H1 (cell line): Measurements from ENCODE around the gene WDR54. TPM values are rescaled to one million over a fixed set of nuclear protein-coding genes. Genes with fewer than 3 reads are reported as not detected.
A peak's percentile ranks its signal among the peaks of the same experiment; 100 is the strongest.

Experiments
- CTCF ChIA-PET: fragments of 300-600 bp; sonication (Branson Sonifier 250); formaldehyde crosslinking; loops from one replicate; lab custom pipeline; 2021; ENCODE audit not compliant: partially characterized antibody; lab: Charles Lee
- POLR2A ChIA-PET: fragments of 300-600 bp; sonication (Branson Sonifier 250); formaldehyde crosslinking; loops from one replicate; lab custom pipeline; 2021; ENCODE audit warnings: inconsistent platforms; ENCODE audit not compliant: partially characterized antibody; lab: Charles Lee
- DNase-seq, 2 experiments: peaks; one replicate each; pipeline versions ENCODE4 v3.0.0 to v3.0.0-alpha.2; 2010 to 2022; ENCODE audit warnings: low spot score in 2 of 2, low read depth in 1 of 2, mixed read lengths in 1 of 2
- FAIRE-seq: peaks from 2 replicates; lab custom pipeline; 2011; peaks lifted over from hg19 to GRCh38; lab: Jason Lieb, UNC
- H2AFZ ChIP-seq: 2 replicates; pipeline ENCODE4 v1.8.1; 2012; ENCODE audit warnings: low read length, inconsistent platforms
- H2AK5ac ChIP-seq: 2 replicates; pipeline ENCODE4 v1.6.1; 2013; ENCODE audit warnings: low read depth, low read length
- H2BK120ac ChIP-seq: replicated peaks from 2 replicates; pipeline ENCODE3; 2013; ENCODE audit warnings: low read depth, low read length, inconsistent platforms
- H2BK12ac ChIP-seq: 2 replicates; pipeline ENCODE4 v1.6.1; 2013; ENCODE audit warnings: low read depth, low read length
- H2BK15ac ChIP-seq: 2 replicates; pipeline ENCODE4 v1.6.1; 2013; ENCODE audit warnings: low read length
- H2BK20ac ChIP-seq: 2 replicates; pipeline ENCODE4 v1.6.1; 2013; ENCODE audit warnings: low read length
- H2BK5ac ChIP-seq: 2 replicates; pipeline ENCODE4 v1.6.1; 2013; ENCODE audit warnings: low read depth, low read length
- H3K14ac ChIP-seq: 2 replicates; pipeline ENCODE4 v1.6.1; 2013; ENCODE audit warnings: inconsistent platforms; ENCODE audit not compliant: insufficient read length
- H3K18ac ChIP-seq: 2 replicates; pipeline ENCODE4 v1.6.1; 2013; ENCODE audit warnings: low read length; ENCODE audit errors: extremely low read depth
- H3K23ac ChIP-seq: 2 replicates; pipeline ENCODE4 v1.6.1; 2013; ENCODE audit warnings: inconsistent platforms; ENCODE audit not compliant: insufficient read length
- H3K23me2 ChIP-seq: 2 replicates; pipeline ENCODE4 v1.6.1; 2013; ENCODE audit warnings: low read depth, low read length
- H3K27ac ChIP-seq: 2 replicates; pipeline ENCODE4 v1.6.1; 2011; ENCODE audit warnings: low read depth, low read length, inconsistent platforms
- H3K27me3 ChIP-seq, 4 experiments: replicated peaks in 1 of 4; 1 replicate in 1 of 4; 2 replicates in 3 of 4; pipeline versions ENCODE4 v1.6.1 to v1.8.1; 2011 to 2013; ENCODE audit warnings: low read length in 3 of 4, mild to moderate bottlenecking in 3 of 4, inconsistent platforms in 2 of 4, mixed read lengths in 2 of 4, moderate library complexity in 1 of 4; ENCODE audit not compliant: control insufficient read depth in 3 of 4, insufficient read depth in 3 of 4; ENCODE audit errors: extremely low read depth in 1 of 4
- H3K36me3 ChIP-seq, 4 experiments: 2 replicates each; pipeline versions ENCODE4 v1.6.1 to v1.8.1; 2011 to 2013; ENCODE audit warnings: mild to moderate bottlenecking in 4 of 4, low read length in 3 of 4, moderate library complexity in 2 of 4, control low read depth in 1 of 4, inconsistent platforms in 1 of 4; ENCODE audit not compliant: insufficient read depth in 4 of 4, control insufficient read depth in 2 of 4
- H3K4ac ChIP-seq: replicated peaks from 2 replicates; pipeline ENCODE3; 2013; ENCODE audit warnings: low read length, low read depth, mixed read lengths, inconsistent platforms; ENCODE audit not compliant: insufficient read length
- H3K4me1 ChIP-seq, 4 experiments: replicated peaks in 1 of 4; 1 replicate in 1 of 4; 2 replicates in 3 of 4; pipeline versions ENCODE4 v1.6.1 to v1.8.1; 2011 to 2013; ENCODE audit warnings: low read length in 3 of 4, inconsistent platforms in 2 of 4, mixed read lengths in 1 of 4; ENCODE audit not compliant: insufficient read depth in 4 of 4, control insufficient read depth in 3 of 4
- H3K4me2 ChIP-seq, 2 experiments: 2 replicates each; pipeline versions ENCODE4 v1.6.1 to v1.8.1; 2011 to 2013; ENCODE audit warnings: low read depth in 2 of 2, low read length in 2 of 2, control low read depth in 1 of 2, inconsistent platforms in 1 of 2, mild to moderate bottlenecking in 1 of 2; ENCODE audit not compliant: insufficient read depth in 1 of 2
- H3K4me3 ChIP-seq, 4 experiments: fragments of 200-600, 300-600 bp in 1 of 4; sonication (generic), shearing (Covaris generic), sonication (Bioruptor Twin) in 1 of 4; 2 replicates each; pipeline versions ENCODE4 v1.5.1 to v1.8.1; 2011 to 2016; ENCODE audit warnings: low read length in 4 of 4, low read depth in 3 of 4, control low read depth in 2 of 4, inconsistent platforms in 2 of 4, mild to moderate bottlenecking in 2 of 4, mixed read lengths in 1 of 4, moderate library complexity in 1 of 4; ENCODE audit not compliant: insufficient read depth in 2 of 4; ENCODE audit errors: extremely low read depth in 1 of 4
- H3K56ac ChIP-seq: replicated peaks from 2 replicates; pipeline ENCODE3; 2013; ENCODE audit warnings: low read depth, mild to moderate bottlenecking, mixed read lengths, low read length, inconsistent platforms; ENCODE audit not compliant: insufficient read length
- H3K79me1 ChIP-seq: 2 replicates; pipeline ENCODE4 v1.6.1; 2013; ENCODE audit warnings: low read depth, low read length, control low read depth
- H3K79me2 ChIP-seq, 2 experiments: 2 replicates each; pipeline versions ENCODE4 v1.6.1 to v1.8.1; 2012 to 2013; ENCODE audit warnings: low read length in 2 of 2, mild to moderate bottlenecking in 2 of 2, inconsistent platforms in 1 of 2; ENCODE audit not compliant: insufficient read depth in 2 of 2, control insufficient read depth in 1 of 2
- H3K9ac ChIP-seq, 4 experiments: replicated peaks in 1 of 4; 1 replicate in 1 of 4; 2 replicates in 3 of 4; pipeline versions ENCODE4 v1.6.1 to v1.8.1; 2011 to 2013; ENCODE audit warnings: low read depth in 3 of 4, low read length in 3 of 4, control low read depth in 2 of 4, mild to moderate bottlenecking in 2 of 4, moderate library complexity in 2 of 4, inconsistent platforms in 1 of 4; ENCODE audit errors: extremely low read depth in 1 of 4
- H3K9me3 ChIP-seq, 2 experiments: 2 replicates each; pipeline versions ENCODE4 v1.6.1 to v1.8.1; 2012 to 2013; ENCODE audit warnings: mild to moderate bottlenecking in 2 of 2, moderate library complexity in 2 of 2, control low read depth in 1 of 2, inconsistent platforms in 1 of 2, low read depth in 1 of 2, low read length in 1 of 2, mixed read lengths in 1 of 2; ENCODE audit not compliant: insufficient read depth in 2 of 2
- H4K20me1 ChIP-seq, 2 experiments: replicated peaks in 1 of 2; 2 replicates each; pipeline versions ENCODE3 to v1.8.1; 2011 to 2013; ENCODE audit warnings: inconsistent platforms in 2 of 2, low read length in 2 of 2, mild to moderate bottlenecking in 1 of 2; ENCODE audit not compliant: insufficient read depth in 2 of 2, control insufficient read depth in 1 of 2
- H4K5ac ChIP-seq: 2 replicates; pipeline ENCODE4 v1.6.1; 2013; ENCODE audit warnings: low read length, low read depth, mixed read lengths, inconsistent platforms; ENCODE audit not compliant: insufficient read length
- H4K8ac ChIP-seq: 2 replicates; pipeline ENCODE4 v1.8.0; 2013; ENCODE audit warnings: mild to moderate bottlenecking, moderate library complexity, low read length, inconsistent platforms; ENCODE audit not compliant: insufficient read depth; ENCODE audit errors: extremely low read depth
- H4K91ac ChIP-seq: replicated peaks from 2 replicates; pipeline ENCODE3; 2013; ENCODE audit warnings: low read length, mixed read lengths, inconsistent platforms; ENCODE audit not compliant: insufficient read length
- CHD2 ChIP-seq: IDR thresholded peaks from 2 replicates; pipeline ENCODE4 v1.6.1; 2012; ENCODE audit warnings: low read length, improper control_type of control experiment
- EGR1 ChIP-seq: IDR thresholded peaks from 2 replicates; pipeline ENCODE4 v1.6.1; 2011; ENCODE audit warnings: low read depth, low read length, borderline replicate concordance
- POLR2A ChIP-seq, 2 experiments: IDR thresholded peaks; 1 replicate in 1 of 2; 2 replicates in 1 of 2; pipeline ENCODE4 v1.6.1; 2011; ENCODE audit warnings: low read depth in 2 of 2, low read length in 2 of 2, mild to moderate bottlenecking in 2 of 2; ENCODE audit errors: control extremely low read depth in 1 of 2
- POLR2AphosphoS5 ChIP-seq: IDR thresholded peaks from 2 replicates; pipeline ENCODE4 v1.6.1; 2011; ENCODE audit warnings: low read depth, low read length
- RXRA ChIP-seq: IDR thresholded peaks from 2 replicates; pipeline ENCODE4 v1.6.1; 2011; ENCODE audit warnings: low read depth, mild to moderate bottlenecking, low read length, moderate library complexity; ENCODE audit not compliant: insufficient read depth
- WGBS, 2 experiments: shearing (Covaris generic) in 1 of 2; methylation state at CpG; one replicate each; pipeline versions ENCODE4 v1.1.6 to v1.1.7; 2013 to 2015; ENCODE audit warnings: low lambda C conversion rate in 2 of 2, mixed read lengths in 2 of 2, inconsistent platforms in 1 of 2, low coverage in 1 of 2, missing lambda C conversion rate in 1 of 2; ENCODE audit not compliant: insufficient replicate concordance in 2 of 2, insufficient coverage in 1 of 2, insufficient read length in 1 of 2; ENCODE audit errors: extremely low coverage in 1 of 2, missing lambda C conversion rate in 1 of 2; 5-methylcytosine and 5-hydroxymethylcytosine counted together
- polyA plus RNA-seq, 7 experiments: library from polyadenylated mRNA; depleted of rRNA in 3 of 7; stranded (reverse) in 5 of 7; unstranded in 2 of 7; fragments of >200 nt in 5 of 7; fragments of 200-250 nt in 2 of 7; gene quantifications; 1 replicate in 5 of 7; 2 replicates in 1 of 7; 4 replicates in 1 of 7; pipeline versions ENCODE4 v1.2.1 to v1.2.3, GENCODE V29; 2011 to 2013; ENCODE audit warnings: missing spikeins in 2 of 7, mixed read lengths in 2 of 7
- total RNA-seq: library from RNA; stranded (reverse); fragmentation: NEBNext Ultra II Directional; extraction: Animal tissue kit (Norgen Biotek cat#: 25700); gene quantifications from 2 replicates; pipeline ENCODE4 v1.2.1, GENCODE V29; 2021

The WDR54 gene
- total and polyA plus RNA-seq, 2 of the 8 experiments (the other 6 are each of a cell fraction or from before 2014, with no cell fraction given) = 41.6 to 125 TPM

GRCh38 chr2:74423231-74424095, 1.9 kb downstream of the WDR54 start:
- Histone ChIP-seq H3K56ac (no peak overlapping the region), H3K79me2 (no peaks in the 10 kb centered on the region), H3K4me1 (peaks cover 0 to 5% (median 3%) of the 10 kb centered on the region in 4 experiments; a peak in 3 of 7 replicates), H2BK12ac (no peak overlapping the region), H2BK120ac (no peak overlapping the region), H2AFZ (no peak overlapping the region), H4K8ac (no peak overlapping the region), H3K23me2 (peaks cover 10% of the 10 kb centered on the region), H3K27ac (no peak overlapping the region), H2BK15ac (no peak overlapping the region), H2BK20ac (no peak overlapping the region), H4K20me1 (peaks cover 1 to 15% of the 10 kb centered on the region in 2 experiments), H3K14ac (no peak overlapping the region), H3K4ac (no peak overlapping the region), H3K9ac (no peak overlapping the region), H3K36me3 (peaks cover 3 to 40% (median 25%) of the 10 kb centered on the region in 4 experiments; a peak in 6 of 8 replicates), H3K79me1 (no peaks in the 10 kb centered on the region), H3K9me3 (no peaks in the 10 kb centered on the region), H4K91ac (no peak overlapping the region), H4K5ac (no peak overlapping the region), H3K27me3 (0 out of 7 replicates have a peak, but pooled peaks cover 0 to 2% (median 0%) of the 10 kb centered on the region in 4 experiments), H2BK5ac (no peak overlapping the region), H3K23ac (no peak overlapping the region), H3K4me3 (no peak overlapping the region), H3K4me2 (no peak overlapping the region; a peak in 1 of 4 replicates), H3K18ac (no peak overlapping the region), H2AK5ac (no peak overlapping the region)
- ChIA-PET CTCF (interaction anchor here (0.9 kb wide), 1 partner anchor 29 kb away, joined by 4 read pairs; no protein-coding TSS in a partner anchor), POLR2A (interaction anchor here (0.9 to 3.5 kb wide), 17 partner anchors 8 to 115 kb away, joined by 3 to 24 read pairs (median 5); partner anchors contain the start of genes CCDC142, INO80B, MRPL53 and TTC31)
- no peak for FAIRE-seq
- 89% methylated on average over 9 of the region's 9 CpGs; no CpG with 5 or more reads in 1 of the 2 experiments for WGBS, 2 experiments
- DNase-seq = no peak
- TF ChIP-seq POLR2A (IDR thresholded peaks at IDR 0.05; ENCODE audit: control extremely low read depth in 1 of 2, low read depth in 2 of 2, low read length in 2 of 2) = peak; percentile 31 to 38; a peak in 2 of 3 replicates
- no peak for TF ChIP-seq EGR1
- no peak for TF ChIP-seq RXRA
- peak; percentile 52 for TF ChIP-seq POLR2AphosphoS5
- TF ChIP-seq CHD2 = no peak
